ENCODE measurements around the gene SPATS2L.

Gene SPATS2L

DNA sequence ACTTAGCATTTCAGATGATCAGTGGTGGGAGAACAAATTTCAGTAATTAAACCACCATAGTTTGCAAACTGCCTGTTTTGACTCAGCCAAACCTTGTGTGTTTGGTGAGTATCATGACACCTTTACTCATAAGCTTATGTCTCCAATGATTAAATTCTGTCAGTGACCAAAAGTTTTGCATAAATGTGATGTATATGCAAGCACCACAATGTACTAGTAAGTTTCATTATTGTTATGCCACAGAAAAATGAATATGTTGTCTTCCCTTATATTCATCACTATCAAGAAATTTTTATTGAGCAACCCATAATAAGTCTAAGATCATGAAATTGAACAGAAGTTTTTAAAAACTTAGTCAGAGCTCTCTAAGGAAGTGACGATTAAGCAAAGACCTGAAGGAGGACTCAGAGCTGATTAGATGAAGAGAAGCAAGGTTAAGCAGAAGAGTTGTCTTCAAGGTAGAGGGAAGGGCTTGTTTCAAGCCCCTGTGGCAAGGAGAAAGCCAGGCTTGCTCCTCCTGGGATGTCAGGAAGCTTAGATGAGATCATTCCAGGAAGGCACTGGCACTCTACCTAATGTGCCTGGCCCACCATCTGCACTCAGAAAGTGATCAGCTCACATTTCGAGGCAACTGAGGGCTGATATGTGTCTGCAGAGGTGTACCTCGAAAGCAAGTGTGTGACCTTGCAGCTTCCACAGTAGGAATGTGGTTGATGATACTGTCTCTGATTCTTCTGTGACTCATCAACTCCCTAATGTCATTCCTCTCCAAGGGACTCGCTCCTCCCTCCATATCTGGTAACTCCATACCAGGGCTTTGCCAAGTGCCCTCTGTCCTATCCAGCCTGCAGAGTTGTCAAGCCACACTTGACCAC, 148.7 kb downstream of the SPATS2L start:
- FAIRE-seq (peak; percentile 90), DNase-seq (ENCODE audit: insufficient read length, low spot score) (peak; percentile 47)
- TF ChIP-seq POLR2A (IDR thresholded peaks at IDR 0.05; ENCODE audit: low read depth, low read length), result no peak

DNA sequence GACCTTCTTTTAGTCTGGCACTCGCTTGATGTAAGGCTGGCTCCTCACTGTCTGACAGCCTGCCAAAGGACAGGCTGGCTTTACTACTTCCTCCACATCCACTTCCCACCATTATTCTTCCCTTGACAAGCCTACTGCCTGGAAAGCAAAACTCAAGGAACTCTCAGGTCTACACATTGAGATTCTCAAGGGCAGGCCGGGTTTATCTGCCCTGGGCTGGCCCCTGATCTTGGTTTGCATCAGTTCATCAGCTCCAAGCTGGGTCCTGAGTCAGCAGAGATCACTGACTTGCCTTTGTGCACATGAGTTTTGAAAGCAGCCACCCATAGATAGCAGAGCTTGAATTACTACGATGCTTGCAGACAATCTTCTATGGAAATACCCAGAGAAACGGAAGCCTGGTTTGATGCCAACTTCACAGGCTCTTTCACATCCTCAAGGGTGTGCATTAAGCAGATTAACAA, 149.5 kb downstream of the SPATS2L start:
- no peak for TF ChIP-seq POLR2A (IDR thresholded peaks at IDR 0.05; ENCODE audit: low read depth, low read length)
- FAIRE-seq (no peak), DNase-seq (ENCODE audit: insufficient read length, low spot score) (no peak)

GRCh38 chr2:200456567-200456966, 150.1 kb downstream of the SPATS2L start:
- FAIRE-seq (no peak), DNase-seq (ENCODE audit: insufficient read length, low spot score) (no peak)
- TF ChIP-seq POLR2A (IDR thresholded peaks at IDR 0.05; ENCODE audit: low read depth, low read length), result no peak

GRCh38 chr2:200459101-200459500, 152.6 kb downstream of the SPATS2L start:
- no peak for TF ChIP-seq POLR2A (IDR thresholded peaks at IDR 0.05; ENCODE audit: low read depth, low read length)
- DNase-seq (ENCODE audit: insufficient read length, low spot score) (no peak), FAIRE-seq (no peak)

- FAIRE-seq (no peak), DNase-seq (ENCODE audit: insufficient read length, low spot score) (no peak)
- TF ChIP-seq POLR2A (IDR thresholded peaks at IDR 0.05; ENCODE audit: low read depth, low read length), result no peak
Measured at GRCh38 chr2:200461846-200462710, 155.6 kb downstream of the SPATS2L start.

- no peak for TF ChIP-seq POLR2A (IDR thresholded peaks at IDR 0.05; ENCODE audit: low read depth, low read length)
- FAIRE-seq (no peak), DNase-seq (ENCODE audit: insufficient read length, low spot score) (no peak)
Measured at GRCh38 chr2:200463452-200463851, 157.0 kb downstream of the SPATS2L start.

DNA sequence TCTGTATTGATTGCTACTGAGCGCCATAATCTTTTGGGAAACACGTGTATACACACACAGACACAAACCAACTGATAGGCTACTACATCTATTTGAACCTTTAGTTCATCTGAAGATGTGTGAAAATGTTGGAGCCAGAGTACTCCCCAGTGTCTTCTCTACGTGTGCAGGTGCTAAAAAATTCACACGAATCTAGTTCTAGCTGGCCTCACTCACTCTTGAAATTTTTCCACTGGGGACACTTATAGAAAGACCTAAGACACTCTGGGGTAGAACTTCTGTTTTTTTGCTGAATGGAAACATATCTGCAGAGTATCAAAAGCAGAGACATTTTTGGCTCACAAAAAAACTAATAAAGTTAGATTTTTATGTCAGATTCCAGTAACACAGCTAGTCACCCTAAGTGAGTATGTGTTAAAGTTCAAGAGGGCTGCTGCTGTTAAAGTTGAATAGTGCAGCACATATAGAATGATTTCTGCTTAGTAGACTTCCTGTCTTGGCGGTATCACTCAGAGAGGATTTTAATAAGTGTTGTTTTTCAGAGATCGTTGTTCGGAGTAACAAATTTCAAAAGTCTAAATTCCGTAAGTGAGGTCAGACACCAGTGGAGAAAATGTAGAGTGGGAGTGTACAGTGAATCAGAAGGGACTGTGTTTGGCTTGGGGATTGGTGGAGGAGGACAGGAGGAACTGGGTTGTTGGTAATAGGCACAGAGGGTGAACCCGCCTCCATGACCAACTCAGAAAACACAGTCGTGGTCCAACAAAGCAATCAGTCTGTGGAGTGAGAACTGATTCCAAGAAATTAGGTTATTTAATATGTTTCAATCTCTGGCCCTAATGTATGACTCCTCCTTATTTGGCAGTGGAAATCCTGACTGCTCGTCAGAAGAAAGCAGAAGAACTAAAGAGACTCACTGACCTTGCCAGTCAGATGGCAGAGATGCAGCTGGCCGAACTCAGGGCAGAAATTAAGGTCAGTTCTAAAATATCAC, 160.2 kb downstream of the SPATS2L start:
- no peak for DNase-seq (ENCODE audit: insufficient read length, low spot score)
- no peak for FAIRE-seq
- no peak for TF ChIP-seq POLR2A (IDR thresholded peaks at IDR 0.05; ENCODE audit: low read depth, low read length)

GRCh38 chr2:200467806-200468681, 161.6 kb downstream of the SPATS2L start:
- DNase-seq (ENCODE audit: insufficient read length, low spot score) (no peak), FAIRE-seq (no peak)

GRCh38 chr2:200469708-200470211, 163.3 kb downstream of the SPATS2L start:
- no peak for DNase-seq (ENCODE audit: insufficient read length, low spot score)
- FAIRE-seq, result no peak
- no peak for TF ChIP-seq POLR2A (IDR thresholded peaks at IDR 0.05; ENCODE audit: low read depth, low read length)

More at GRCh38 chr2:200467806-200468681, 161.6 kb downstream of the SPATS2L start:
- TF ChIP-seq POLR2A (IDR thresholded peaks at IDR 0.05; ENCODE audit: low read depth, low read length), result no peak

- DNase-seq (ENCODE audit: insufficient read length, low spot score), result no peak
- no peak for FAIRE-seq
- no peak for TF ChIP-seq POLR2A (IDR thresholded peaks at IDR 0.05; ENCODE audit: low read depth, low read length)
Measured at GRCh38 chr2:200470230-200470629, 163.7 kb downstream of the SPATS2L start.

GRCh38 chr2:200471324-200471848, 164.9 kb downstream of the SPATS2L start:
- DNase-seq (ENCODE audit: insufficient read length, low spot score), result peak; percentile 15
- no peak for TF ChIP-seq POLR2A (IDR thresholded peaks at IDR 0.05; ENCODE audit: low read depth, low read length)
- FAIRE-seq, result no peak

Measured in H54 (cell line).